Measurements from ENCODE around the gene SCYGR1.
"Not testable (repeated sequence)": the region's sequence is repeated elsewhere in the genome, so short reads cannot be mapped to it uniquely, and the experiment has no call there.

SCYGR1 gene

GRCh38 chr2:227366769-227367426 lies 20.9 kb downstream of the SCYGR1 start:
- TF ChIP-seq, protein P1, sequence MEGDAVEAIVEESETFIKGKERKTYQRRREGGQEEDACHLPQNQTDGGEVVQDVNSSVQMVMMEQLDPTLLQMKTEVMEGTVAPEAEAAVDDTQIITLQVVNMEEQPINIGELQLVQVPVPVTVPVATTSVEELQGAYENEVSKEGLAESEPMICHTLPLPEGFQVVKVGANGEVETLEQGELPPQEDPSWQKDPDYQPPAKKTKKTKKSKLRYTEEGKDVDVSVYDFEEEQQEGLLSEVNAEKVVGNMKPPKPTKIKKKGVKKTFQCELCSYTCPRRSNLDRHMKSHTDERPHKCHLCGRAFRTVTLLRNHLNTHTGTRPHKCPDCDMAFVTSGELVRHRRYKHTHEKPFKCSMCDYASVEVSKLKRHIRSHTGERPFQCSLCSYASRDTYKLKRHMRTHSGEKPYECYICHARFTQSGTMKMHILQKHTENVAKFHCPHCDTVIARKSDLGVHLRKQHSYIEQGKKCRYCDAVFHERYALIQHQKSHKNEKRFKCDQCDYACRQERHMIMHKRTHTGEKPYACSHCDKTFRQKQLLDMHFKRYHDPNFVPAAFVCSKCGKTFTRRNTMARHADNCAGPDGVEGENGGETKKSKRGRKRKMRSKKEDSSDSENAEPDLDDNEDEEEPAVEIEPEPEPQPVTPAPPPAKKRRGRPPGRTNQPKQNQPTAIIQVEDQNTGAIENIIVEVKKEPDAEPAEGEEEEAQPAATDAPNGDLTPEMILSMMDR (conservative IDR thresholded peaks at IDR 0.05) = no peak
- no peak overlapping the region for H3K27ac ChIP-seq

DNA sequence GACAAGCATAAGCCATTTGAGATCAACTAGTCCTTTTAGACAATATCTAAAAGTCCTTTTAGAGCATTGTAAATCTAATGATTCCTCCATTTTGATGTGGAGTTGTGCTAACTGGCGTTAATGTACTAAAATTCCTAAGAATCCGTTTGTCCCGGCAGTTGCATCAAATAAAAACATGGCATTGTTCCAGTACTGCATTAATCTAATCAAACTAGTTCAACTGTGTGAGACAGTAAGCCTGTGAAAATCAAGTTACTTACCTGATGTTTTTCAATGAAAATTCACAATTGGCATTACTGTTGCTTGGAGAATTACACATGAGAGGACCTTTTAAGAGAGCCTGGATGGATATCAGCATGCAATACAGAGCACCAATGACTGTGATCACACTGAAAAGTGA lies 21.9 kb downstream of the SCYGR1 start:
- H3K27ac ChIP-seq = no peak overlapping the region
- TF ChIP-seq, protein P1 (conservative IDR thresholded peaks at IDR 0.05) = no peak

DNA sequence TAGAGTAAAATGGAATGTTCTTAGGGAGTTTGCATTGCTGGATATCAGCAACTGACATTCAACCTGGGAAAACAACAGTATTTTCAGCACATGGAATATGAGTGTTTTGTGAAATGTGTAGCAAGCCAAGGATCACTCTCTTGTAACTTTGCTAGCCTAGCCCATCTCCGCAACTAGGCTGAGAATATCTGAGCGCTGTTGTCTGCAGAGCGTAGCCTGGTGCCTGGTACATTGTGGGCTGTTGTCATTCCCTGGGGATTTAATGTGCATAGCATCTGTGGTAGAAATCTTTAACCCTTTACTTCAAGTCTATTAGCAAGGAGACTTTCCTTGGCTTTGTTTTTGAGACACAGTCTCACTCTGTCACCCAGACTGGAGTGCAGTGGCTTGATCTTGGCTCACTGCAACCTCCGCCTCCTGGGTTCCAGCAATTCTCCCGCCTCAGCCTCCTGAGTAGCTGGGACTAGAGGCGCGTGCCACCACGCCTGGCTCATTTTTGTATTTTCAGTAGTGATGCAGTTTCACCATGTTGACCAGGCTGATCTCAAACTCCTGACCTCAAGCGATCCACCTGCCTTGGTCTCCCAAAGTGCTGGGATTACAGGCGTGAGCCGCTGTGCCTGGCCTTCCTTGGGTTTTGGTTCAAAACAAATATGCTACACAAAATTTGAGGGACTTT lies 23.0 kb downstream of the SCYGR1 start:
- not testable (repeated sequence) for H3K27ac ChIP-seq

- no peak overlapping the region for H3K27ac ChIP-seq
- TF ChIP-seq, protein P1 (conservative IDR thresholded peaks at IDR 0.05) = no peak; the same call in 1 of the 2 replicates
These were observed 24.0 kb downstream of the SCYGR1 start for GRCh38 chr2:227363756-227364155.

- TF ChIP-seq, protein P1 (conservative IDR thresholded peaks at IDR 0.05) = no peak
- no peak overlapping the region for H3K27ac ChIP-seq
These were observed 27.4 kb downstream of the SCYGR1 start for GRCh38 chr2:227360351-227360750.

- TF ChIP-seq, protein P1 (conservative IDR thresholded peaks at IDR 0.05) = no peak
- H3K27ac ChIP-seq = no peak overlapping the region
These were observed 36.1 kb downstream of the SCYGR1 start for GRCh38 chr2:227351639-227352038.

GRCh38 chr2:227349989-227350612 lies 37.6 kb downstream of the SCYGR1 start:
- no peak overlapping the region for H3K27ac ChIP-seq
- TF ChIP-seq, protein P1 (conservative IDR thresholded peaks at IDR 0.05) = no peak

DNA sequence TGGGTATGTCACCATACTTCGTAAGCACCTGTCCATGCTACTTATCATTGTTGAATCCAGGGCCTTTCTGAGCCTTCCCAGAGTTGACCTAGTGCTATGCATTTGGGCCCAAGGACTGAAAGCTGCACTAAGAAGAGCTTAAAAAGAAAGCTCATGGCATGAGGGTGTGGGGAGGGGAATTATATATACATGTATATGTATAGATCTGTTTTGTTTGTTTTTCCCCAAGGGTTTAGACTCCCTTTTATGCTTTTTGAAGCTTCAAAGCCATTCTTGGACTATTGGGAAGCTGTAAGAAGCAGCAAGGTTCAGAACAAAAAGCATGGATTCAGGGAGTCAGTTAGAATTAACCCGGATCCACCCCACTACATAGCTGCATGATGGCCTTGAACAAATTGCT lies 39.4 kb downstream of the SCYGR1 start:
- TF ChIP-seq, protein P1 (conservative IDR thresholded peaks at IDR 0.05) = no peak
- no peak overlapping the region for H3K27ac ChIP-seq

Data from VCaP (cell line).